ENCODE measurements around the gene RPL9.

- TF ChIP-seq EZH2 (IDR thresholded peaks at IDR 0.05; ENCODE audit: borderline replicate concordance, low read depth, low read length, poor library complexity, severe bottlenecking) (no peak), CTCF (conservative IDR thresholded peaks at IDR 0.05; ENCODE audit: low read depth, low read length) (no peak)
Observed at GRCh38 chr4:39480251-39480650, 21.5 kb upstream of the RPL9 start.
